Cardiac fibroblast (primary cell): ENCODE results near the gene MAN1B1.

Source experiments
- DNase-seq, 2 donors: peaks; one replicate each; pipeline versions ENCODE4 v3.0.0 to v3.0.0-alpha.2; 2010; ENCODE audit warnings: low read depth in 2 of 2
- H3K4me3 ChIP-seq, 2 donors: replicated peaks in 1 of 2; 1 replicate in 1 of 2; 2 replicates in 1 of 2; pipeline ENCODE4 v1.5.1; 2011; ENCODE audit warnings: low read depth in 2 of 2, low read length in 2 of 2, mild to moderate bottlenecking in 2 of 2, moderate library complexity in 1 of 2
- CTCF ChIP-seq: IDR thresholded peaks from one replicate; pipeline ENCODE4 v1.5.1; 2011; ENCODE audit warnings: low read depth, mild to moderate bottlenecking, low read length, inconsistent platforms

Gene MAN1B1

GRCh38 chr9:137149942-137150616 is 63.3 kb downstream of the MAN1B1 start:
- TF ChIP-seq CTCF = no peak
- H3K4me3 ChIP-seq = no peak overlapping the region
- DNase-seq = no peak

GRCh38 chr9:137150617-137151457 is 64.1 kb downstream of the MAN1B1 start:
- H3K4me3 ChIP-seq = no peak overlapping the region
- DNase-seq = peak; percentile 28 to 50
- no peak for TF ChIP-seq CTCF

GRCh38 chr9:137152844-137153405 is 66.1 kb downstream of the MAN1B1 start:
- DNase-seq = no peak
- no peak overlapping the region for H3K4me3 ChIP-seq
- TF ChIP-seq CTCF = no peak

GRCh38 chr9:137156567-137157375 is 70.0 kb downstream of the MAN1B1 start:
- DNase-seq = peak; percentile 53 to 58
- H3K4me3 ChIP-seq = peak overlapping the region; percentile 25 to 39
- no peak for TF ChIP-seq CTCF

DNA sequence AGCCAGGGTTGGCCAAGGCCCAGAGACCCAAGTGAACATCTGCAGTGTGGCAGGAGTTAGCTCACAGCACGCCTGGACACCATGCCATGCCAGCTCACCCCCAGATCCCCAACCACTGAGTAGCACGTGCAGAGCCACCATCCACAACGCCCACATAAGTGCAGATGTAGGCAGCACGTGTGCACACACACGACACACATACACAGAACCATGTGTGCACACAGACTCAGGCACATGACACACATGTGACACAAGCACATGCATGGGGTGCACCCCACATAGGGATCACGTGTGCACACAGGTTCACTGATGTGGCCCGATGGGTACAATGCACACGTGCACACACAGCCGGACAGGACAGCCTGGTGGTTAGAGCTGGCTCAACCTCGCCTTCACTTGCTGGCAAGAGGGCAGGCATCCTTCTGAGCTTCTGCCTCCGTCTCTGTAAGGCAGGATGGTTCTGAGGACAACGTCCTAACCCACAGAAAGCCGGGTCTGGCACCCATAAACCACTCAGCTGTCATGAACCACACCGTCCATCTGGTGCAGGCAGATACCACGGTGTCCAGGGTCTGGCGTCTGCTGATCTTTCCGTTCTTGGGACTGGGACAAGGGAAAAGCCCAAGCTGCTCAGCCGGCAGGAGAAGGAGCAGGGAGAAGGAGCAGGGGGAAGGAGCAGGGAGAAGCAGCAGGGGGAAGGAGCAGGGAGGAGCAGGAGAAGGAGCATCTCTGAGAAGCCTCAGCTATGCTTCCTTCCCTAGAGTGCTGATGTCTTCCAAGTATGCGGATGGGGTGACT is 71.0 kb downstream of the MAN1B1 start:
- TF ChIP-seq CTCF = no peak
- DNase-seq = no peak

GRCh38 chr9:137158625-137159024 is 71.8 kb downstream of the MAN1B1 start:
- DNase-seq = no peak
- H3K4me3 ChIP-seq = no peak overlapping the region
- TF ChIP-seq CTCF = no peak

More for the DNA sequence above, 71.0 kb downstream of the MAN1B1 start:
- H3K4me3 ChIP-seq = no peak overlapping the region
